Measurements from ENCODE around the gene VWA3A. TPM values are rescaled to one million over a fixed set of nuclear protein-coding genes. Genes with fewer than 3 reads are reported as not detected.

VWA3A gene
- total and polyA plus RNA-seq, 2 of the 8 experiments (the other 6 are each of a cell fraction or from before 2014, with no cell fraction given) = 0.05 TPM; not detected in 1

DNA sequence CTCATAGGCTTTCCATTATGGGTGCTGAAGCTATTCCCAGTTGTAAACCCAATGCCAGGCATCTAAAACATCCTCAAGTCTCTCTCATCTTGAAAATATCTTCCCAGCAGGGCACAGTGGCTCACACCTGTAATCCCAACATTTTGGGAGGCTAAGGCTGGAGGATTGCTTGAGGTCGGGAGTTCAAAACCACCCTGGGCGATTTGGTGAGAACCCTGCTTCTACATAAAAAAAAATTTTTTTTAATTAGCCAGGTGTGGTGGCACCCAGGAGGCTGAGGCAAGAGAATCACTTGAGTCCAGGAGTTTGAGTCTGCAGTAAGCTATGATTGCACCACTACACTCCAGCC lies 100.7 kb downstream of the VWA3A start (continued):
- TF ChIP-seq, protein P1, sequence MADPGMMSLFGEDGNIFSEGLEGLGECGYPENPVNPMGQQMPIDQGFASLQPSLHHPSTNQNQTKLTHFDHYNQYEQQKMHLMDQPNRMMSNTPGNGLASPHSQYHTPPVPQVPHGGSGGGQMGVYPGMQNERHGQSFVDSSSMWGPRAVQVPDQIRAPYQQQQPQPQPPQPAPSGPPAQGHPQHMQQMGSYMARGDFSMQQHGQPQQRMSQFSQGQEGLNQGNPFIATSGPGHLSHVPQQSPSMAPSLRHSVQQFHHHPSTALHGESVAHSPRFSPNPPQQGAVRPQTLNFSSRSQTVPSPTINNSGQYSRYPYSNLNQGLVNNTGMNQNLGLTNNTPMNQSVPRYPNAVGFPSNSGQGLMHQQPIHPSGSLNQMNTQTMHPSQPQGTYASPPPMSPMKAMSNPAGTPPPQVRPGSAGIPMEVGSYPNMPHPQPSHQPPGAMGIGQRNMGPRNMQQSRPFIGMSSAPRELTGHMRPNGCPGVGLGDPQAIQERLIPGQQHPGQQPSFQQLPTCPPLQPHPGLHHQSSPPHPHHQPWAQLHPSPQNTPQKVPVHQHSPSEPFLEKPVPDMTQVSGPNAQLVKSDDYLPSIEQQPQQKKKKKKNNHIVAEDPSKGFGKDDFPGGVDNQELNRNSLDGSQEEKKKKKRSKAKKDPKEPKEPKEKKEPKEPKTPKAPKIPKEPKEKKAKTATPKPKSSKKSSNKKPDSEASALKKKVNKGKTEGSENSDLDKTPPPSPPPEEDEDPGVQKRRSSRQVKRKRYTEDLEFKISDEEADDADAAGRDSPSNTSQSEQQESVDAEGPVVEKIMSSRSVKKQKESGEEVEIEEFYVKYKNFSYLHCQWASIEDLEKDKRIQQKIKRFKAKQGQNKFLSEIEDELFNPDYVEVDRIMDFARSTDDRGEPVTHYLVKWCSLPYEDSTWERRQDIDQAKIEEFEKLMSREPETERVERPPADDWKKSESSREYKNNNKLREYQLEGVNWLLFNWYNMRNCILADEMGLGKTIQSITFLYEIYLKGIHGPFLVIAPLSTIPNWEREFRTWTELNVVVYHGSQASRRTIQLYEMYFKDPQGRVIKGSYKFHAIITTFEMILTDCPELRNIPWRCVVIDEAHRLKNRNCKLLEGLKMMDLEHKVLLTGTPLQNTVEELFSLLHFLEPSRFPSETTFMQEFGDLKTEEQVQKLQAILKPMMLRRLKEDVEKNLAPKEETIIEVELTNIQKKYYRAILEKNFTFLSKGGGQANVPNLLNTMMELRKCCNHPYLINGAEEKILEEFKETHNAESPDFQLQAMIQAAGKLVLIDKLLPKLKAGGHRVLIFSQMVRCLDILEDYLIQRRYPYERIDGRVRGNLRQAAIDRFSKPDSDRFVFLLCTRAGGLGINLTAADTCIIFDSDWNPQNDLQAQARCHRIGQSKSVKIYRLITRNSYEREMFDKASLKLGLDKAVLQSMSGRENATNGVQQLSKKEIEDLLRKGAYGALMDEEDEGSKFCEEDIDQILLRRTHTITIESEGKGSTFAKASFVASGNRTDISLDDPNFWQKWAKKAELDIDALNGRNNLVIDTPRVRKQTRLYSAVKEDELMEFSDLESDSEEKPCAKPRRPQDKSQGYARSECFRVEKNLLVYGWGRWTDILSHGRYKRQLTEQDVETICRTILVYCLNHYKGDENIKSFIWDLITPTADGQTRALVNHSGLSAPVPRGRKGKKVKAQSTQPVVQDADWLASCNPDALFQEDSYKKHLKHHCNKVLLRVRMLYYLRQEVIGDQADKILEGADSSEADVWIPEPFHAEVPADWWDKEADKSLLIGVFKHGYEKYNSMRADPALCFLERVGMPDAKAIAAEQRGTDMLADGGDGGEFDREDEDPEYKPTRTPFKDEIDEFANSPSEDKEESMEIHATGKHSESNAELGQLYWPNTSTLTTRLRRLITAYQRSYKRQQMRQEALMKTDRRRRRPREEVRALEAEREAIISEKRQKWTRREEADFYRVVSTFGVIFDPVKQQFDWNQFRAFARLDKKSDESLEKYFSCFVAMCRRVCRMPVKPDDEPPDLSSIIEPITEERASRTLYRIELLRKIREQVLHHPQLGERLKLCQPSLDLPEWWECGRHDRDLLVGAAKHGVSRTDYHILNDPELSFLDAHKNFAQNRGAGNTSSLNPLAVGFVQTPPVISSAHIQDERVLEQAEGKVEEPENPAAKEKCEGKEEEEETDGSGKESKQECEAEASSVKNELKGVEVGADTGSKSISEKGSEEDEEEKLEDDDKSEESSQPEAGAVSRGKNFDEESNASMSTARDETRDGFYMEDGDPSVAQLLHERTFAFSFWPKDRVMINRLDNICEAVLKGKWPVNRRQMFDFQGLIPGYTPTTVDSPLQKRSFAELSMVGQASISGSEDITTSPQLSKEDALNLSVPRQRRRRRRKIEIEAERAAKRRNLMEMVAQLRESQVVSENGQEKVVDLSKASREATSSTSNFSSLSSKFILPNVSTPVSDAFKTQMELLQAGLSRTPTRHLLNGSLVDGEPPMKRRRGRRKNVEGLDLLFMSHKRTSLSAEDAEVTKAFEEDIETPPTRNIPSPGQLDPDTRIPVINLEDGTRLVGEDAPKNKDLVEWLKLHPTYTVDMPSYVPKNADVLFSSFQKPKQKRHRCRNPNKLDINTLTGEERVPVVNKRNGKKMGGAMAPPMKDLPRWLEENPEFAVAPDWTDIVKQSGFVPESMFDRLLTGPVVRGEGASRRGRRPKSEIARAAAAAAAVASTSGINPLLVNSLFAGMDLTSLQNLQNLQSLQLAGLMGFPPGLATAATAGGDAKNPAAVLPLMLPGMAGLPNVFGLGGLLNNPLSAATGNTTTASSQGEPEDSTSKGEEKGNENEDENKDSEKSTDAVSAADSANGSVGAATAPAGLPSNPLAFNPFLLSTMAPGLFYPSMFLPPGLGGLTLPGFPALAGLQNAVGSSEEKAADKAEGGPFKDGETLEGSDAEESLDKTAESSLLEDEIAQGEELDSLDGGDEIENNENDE (IDR thresholded peaks at IDR 0.05; ENCODE audit: insufficient replicate concordance, low read length) = no peak
- TF ChIP-seq MAFK (IDR thresholded peaks at IDR 0.05; ENCODE audit: low read depth, low read length) (no peak), JUND (IDR thresholded peaks at IDR 0.05; ENCODE audit: low read length) (no peak), BCL11A (IDR thresholded peaks at IDR 0.05; ENCODE audit: low read depth in 2 of 2, low read length in 2 of 2) (no peak)

Data from H1 (cell line).